ENCODE data around the gene USE1.

GRCh38 chr19:17240062-17240752 is 25.1 kb downstream of the USE1 start:
- TF ChIP-seq CREB1 (CRISPR knock-in tag; IDR thresholded peaks at IDR 0.05; ENCODE audit: low read depth) (no peak), POLR2AphosphoS5 (IDR thresholded peaks at IDR 0.05; ENCODE audit: low read depth) (no peak), CTCF (conservative IDR thresholded peaks at IDR 0.05; ENCODE audit: low read depth in 2 of 2) (no peak)

All from GM23338 (cell line).